ENCODE data around the gene FBXW10. TPM values are rescaled to one million over a fixed set of nuclear protein-coding genes. Genes with fewer than 3 reads are reported as not detected.
"Not testable (repeated sequence)": the region's sequence is repeated elsewhere in the genome, so short reads cannot be mapped to it uniquely, and the experiment has no call there.

FBXW10 gene
- total and polyA plus RNA-seq, 7 experiments from 2014 or later = 0.07 TPM; not detected in 6

GRCh38 chr17:18712354-18712999 is 31.4 kb upstream of the FBXW10 start:
- CTCF ChIA-PET = interaction anchor here (0.6 kb wide), 1 partner anchor 86 kb away, joined by 3 read pairs; no protein-coding TSS in a partner anchor
- DNase-seq (peak; percentile 28 to 64 (median 51)), ATAC-seq (peak; percentile 86)
- H3K4me3 ChIP-seq (ENCODE audit: low read length); H3K27me3 Mint-ChIP-seq; H3K4me1 ChIP-seq (ENCODE audit: control insufficient read depth in 2 of 2, insufficient read depth in 2 of 2, low read length in 2 of 2); H3K9me3 ChIP-seq (ENCODE audit: control insufficient read depth in 2 of 3, low read length in 3 of 3); intact Hi-C loops (cut with micrococcal nuclease); POLR2A ChIA-PET; H3K27ac Mint-ChIP-seq; H3K4me3 Mint-ChIP-seq; H3K27me3 ChIP-seq (ENCODE audit: control insufficient read depth in 2 of 2, insufficient read depth in 2 of 2, low read length in 2 of 2); H3K36me3 ChIP-seq (ENCODE audit: control insufficient read depth in 2 of 3, insufficient read depth in 3 of 3, low read length in 3 of 3); H3K4me1 Mint-ChIP-seq; H3K9me3 Mint-ChIP-seq; H3K36me3 Mint-ChIP-seq; H3K27ac ChIP-seq (ENCODE audit: low read depth, low read length): not testable (repeated sequence)

- H3K27me3 ChIP-seq (ENCODE audit: control insufficient read depth in 2 of 2, insufficient read depth in 2 of 2, low read length in 2 of 2); DNase-seq; POLR2A ChIA-PET; H3K4me1 ChIP-seq (ENCODE audit: control insufficient read depth in 2 of 2, insufficient read depth in 2 of 2, low read length in 2 of 2); H3K9me3 ChIP-seq (ENCODE audit: control insufficient read depth in 2 of 3, low read length in 3 of 3); H3K36me3 Mint-ChIP-seq; H3K9me3 Mint-ChIP-seq; H3K4me1 Mint-ChIP-seq; H3K4me3 Mint-ChIP-seq; H3K4me3 ChIP-seq (ENCODE audit: low read length); H3K27me3 Mint-ChIP-seq; H3K36me3 ChIP-seq (ENCODE audit: control insufficient read depth in 2 of 3, insufficient read depth in 3 of 3, low read length in 3 of 3); CTCF ChIA-PET; intact Hi-C loops (cut with micrococcal nuclease); ATAC-seq; H3K27ac ChIP-seq (ENCODE audit: low read depth, low read length): not testable (repeated sequence)
- peak overlapping the region in 1 of 9 donors; percentile 52 for H3K27ac Mint-ChIP-seq
These were observed 25.0 kb upstream of the FBXW10 start for GRCh38 chr17:18718643-18719427.

GRCh38 chr17:18719428-18720110 is 24.3 kb upstream of the FBXW10 start:
- H3K36me3 Mint-ChIP-seq; ATAC-seq; H3K4me3 ChIP-seq (ENCODE audit: low read length); H3K4me3 Mint-ChIP-seq; H3K4me1 ChIP-seq (ENCODE audit: control insufficient read depth in 2 of 2, insufficient read depth in 2 of 2, low read length in 2 of 2); CTCF ChIA-PET; H3K9me3 Mint-ChIP-seq; H3K4me1 Mint-ChIP-seq; H3K36me3 ChIP-seq (ENCODE audit: control insufficient read depth in 2 of 3, insufficient read depth in 3 of 3, low read length in 3 of 3); H3K27me3 Mint-ChIP-seq; H3K27me3 ChIP-seq (ENCODE audit: control insufficient read depth in 2 of 2, insufficient read depth in 2 of 2, low read length in 2 of 2); H3K27ac ChIP-seq (ENCODE audit: low read depth, low read length); H3K9me3 ChIP-seq (ENCODE audit: control insufficient read depth in 2 of 3, low read length in 3 of 3); H3K27ac Mint-ChIP-seq; intact Hi-C loops (cut with micrococcal nuclease); POLR2A ChIA-PET; DNase-seq: not testable (repeated sequence)

- H3K4me1 ChIP-seq (ENCODE audit: control insufficient read depth in 2 of 2, insufficient read depth in 2 of 2, low read length in 2 of 2); POLR2A ChIA-PET; H3K27me3 ChIP-seq (ENCODE audit: control insufficient read depth in 2 of 2, insufficient read depth in 2 of 2, low read length in 2 of 2); H3K36me3 ChIP-seq (ENCODE audit: control insufficient read depth in 2 of 3, insufficient read depth in 3 of 3, low read length in 3 of 3); H3K27me3 Mint-ChIP-seq; H3K27ac Mint-ChIP-seq; CTCF ChIA-PET; H3K9me3 Mint-ChIP-seq; H3K4me1 Mint-ChIP-seq; DNase-seq; H3K36me3 Mint-ChIP-seq; H3K27ac ChIP-seq (ENCODE audit: low read depth, low read length); H3K9me3 ChIP-seq (ENCODE audit: control insufficient read depth in 2 of 3, low read length in 3 of 3); intact Hi-C loops (cut with micrococcal nuclease); H3K4me3 Mint-ChIP-seq; H3K4me3 ChIP-seq (ENCODE audit: low read length): not testable (repeated sequence)
- peak; percentile 52 for ATAC-seq
These were observed 21.9 kb upstream of the FBXW10 start for GRCh38 chr17:18721775-18722547.

GRCh38 chr17:18722612-18723011 is 21.2 kb upstream of the FBXW10 start:
- H3K27me3 ChIP-seq (ENCODE audit: control insufficient read depth in 2 of 2, insufficient read depth in 2 of 2, low read length in 2 of 2); intact Hi-C loops (cut with micrococcal nuclease); H3K27ac Mint-ChIP-seq; H3K36me3 Mint-ChIP-seq; H3K4me3 ChIP-seq (ENCODE audit: low read length); H3K4me1 ChIP-seq (ENCODE audit: control insufficient read depth in 2 of 2, insufficient read depth in 2 of 2, low read length in 2 of 2); H3K27me3 Mint-ChIP-seq; DNase-seq; POLR2A ChIA-PET; H3K4me3 Mint-ChIP-seq; H3K36me3 ChIP-seq (ENCODE audit: control insufficient read depth in 2 of 3, insufficient read depth in 3 of 3, low read length in 3 of 3); H3K9me3 Mint-ChIP-seq; H3K4me1 Mint-ChIP-seq; H3K27ac ChIP-seq (ENCODE audit: low read depth, low read length); CTCF ChIA-PET; H3K9me3 ChIP-seq (ENCODE audit: control insufficient read depth in 2 of 3, low read length in 3 of 3); ATAC-seq: not testable (repeated sequence)

- H3K27ac ChIP-seq (ENCODE audit: low read depth, low read length); H3K36me3 Mint-ChIP-seq; H3K27me3 Mint-ChIP-seq; H3K36me3 ChIP-seq (ENCODE audit: control insufficient read depth in 2 of 3, insufficient read depth in 3 of 3, low read length in 3 of 3); H3K9me3 ChIP-seq (ENCODE audit: control insufficient read depth in 2 of 3, low read length in 3 of 3); intact Hi-C loops (cut with micrococcal nuclease); DNase-seq; H3K4me1 Mint-ChIP-seq; H3K4me1 ChIP-seq (ENCODE audit: control insufficient read depth in 2 of 2, insufficient read depth in 2 of 2, low read length in 2 of 2); H3K27me3 ChIP-seq (ENCODE audit: control insufficient read depth in 2 of 2, insufficient read depth in 2 of 2, low read length in 2 of 2); ATAC-seq; H3K27ac Mint-ChIP-seq; H3K4me3 ChIP-seq (ENCODE audit: low read length); POLR2A ChIA-PET; H3K4me3 Mint-ChIP-seq; H3K9me3 Mint-ChIP-seq; CTCF ChIA-PET: not testable (repeated sequence)
These were observed 20.3 kb upstream of the FBXW10 start for GRCh38 chr17:18723509-18723908.

Measured in naive thymus-derived CD4-positive, alpha-beta T cell (primary cell).